ENCODE results near the gene N4BP2L2. TPM values are rescaled to one million over a fixed set of nuclear protein-coding genes. Genes with fewer than 3 reads are reported as not detected.

N4BP2L2 gene
- total RNA-seq, 1 experiment from 2014 or later = 61.4 TPM

DNA sequence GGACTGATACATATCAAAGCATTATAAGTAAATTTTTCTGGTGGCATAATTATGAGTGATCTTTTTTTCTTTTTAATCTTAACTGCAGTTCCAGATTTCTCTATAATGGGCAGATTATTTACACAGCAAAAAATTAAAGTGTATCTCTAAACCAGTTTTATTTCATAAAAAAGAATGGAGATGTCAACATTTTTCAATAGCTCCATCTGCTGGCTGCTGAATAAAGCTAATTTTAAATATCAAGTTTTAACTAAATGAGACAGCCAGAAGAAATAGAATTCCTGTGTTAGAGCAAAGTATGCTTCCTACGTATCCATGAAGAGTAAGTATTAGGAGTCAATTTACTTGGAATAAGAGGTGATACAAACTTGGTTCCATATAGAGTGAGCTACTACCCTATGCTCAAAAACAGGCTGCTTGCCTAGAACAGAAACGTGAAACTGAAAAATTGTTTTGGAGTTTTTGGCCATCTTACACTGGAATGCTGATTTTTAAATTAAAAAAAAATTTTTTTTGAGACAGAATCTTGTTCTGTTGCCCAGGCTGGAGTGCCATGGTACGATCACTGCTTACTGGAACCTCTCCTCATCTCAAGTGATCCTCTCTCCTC is 42.7 kb upstream of the N4BP2L2 start:
- Histone ChIP-seq H3K4ac (ENCODE audit: low read depth, low read length) (no peak overlapping the region), H2BK5ac (ENCODE audit: insufficient read length, low read length) (no peak overlapping the region), H2AFZ (ENCODE audit: low read length) (no peak overlapping the region), H3K14ac (ENCODE audit: insufficient read depth, low read length) (no peak overlapping the region), H4K91ac (ENCODE audit: insufficient read length, low read depth, low read length) (no peak overlapping the region), H2BK15ac (ENCODE audit: low read depth, low read length) (no peak overlapping the region), H4K20me1 (ENCODE audit: control insufficient read depth, insufficient read depth, insufficient read length) (no peaks in the 10 kb centered on the region), H4K8ac (replicated peaks; ENCODE audit: insufficient read length, low read depth, low read length) (no peak overlapping the region), H2BK20ac (ENCODE audit: low read depth, low read length, poor library complexity, severe bottlenecking) (no peak overlapping the region), H2BK120ac (ENCODE audit: low read depth, low read length, poor library complexity, severe bottlenecking) (no peak overlapping the region), H4K5ac (ENCODE audit: insufficient read length, low read depth, low read length) (no peak overlapping the region), H2BK12ac (ENCODE audit: insufficient read length, low read depth, low read length) (no peak overlapping the region), H3K79me2 (ENCODE audit: insufficient read depth, low read length) (no peaks in the 10 kb centered on the region), H3K4me1 (ENCODE audit: insufficient read depth, low read length) (no peaks in the 10 kb centered on the region), H3K4me2 (ENCODE audit: insufficient read depth, insufficient read length, low read length) (no peak overlapping the region), H3K23ac (ENCODE audit: insufficient read length, low read depth, low read length) (no peak overlapping the region), H3K79me1 (ENCODE audit: insufficient read depth, low read depth, low read length, poor library complexity, severe bottlenecking) (no peaks in the 10 kb centered on the region), H2AK5ac (ENCODE audit: insufficient read length, low read length) (no peak overlapping the region), H3K18ac (ENCODE audit: insufficient read length, low read depth, low read length) (no peak overlapping the region), H3K23me2 (ENCODE audit: insufficient read length, low read depth, low read length, poor library complexity, severe bottlenecking) (peaks cover 5% of the 10 kb centered on the region), H3K27ac (ENCODE audit: insufficient read length, low read depth, low read length) (no peak overlapping the region), H3K56ac (ENCODE audit: insufficient read length, low read depth, low read length) (no peak overlapping the region), H3K9ac (ENCODE audit: extremely low read depth, insufficient read length, low read length) (no peak overlapping the region), H3K9me3 (ENCODE audit: control insufficient read depth, low read depth, low read length) (no peaks in the 10 kb centered on the region), H3T11ph (ENCODE audit: low read length) (no peak overlapping the region), H3K27me3 (ENCODE audit: insufficient read depth, low read length) (no peaks in the 10 kb centered on the region)
- Mint-ChIP-seq H3K4me1 (peaks cover 10% of the 10 kb centered on the region in 2 experiments), H3K27me3 (ENCODE audit: low read depth) (peaks cover 11% of the 10 kb centered on the region), H3K27ac (no peak overlapping the region), H3K36me3 (ENCODE audit: insufficient read depth in 1 of 3, low read depth in 3 of 3) (peaks cover 5 to 10% (median 8%) of the 10 kb centered on the region in 3 experiments; a peak in 6 of 7 replicates), H3K9me3 (peaks cover 21 to 24% of the 10 kb centered on the region in 2 experiments), H3K4me3 (no peak overlapping the region)
- no CpG with 5 or more reads among the region's 3 CpGs for WGBS (ENCODE audit: extremely low coverage, insufficient read length, low lambda C conversion rate)
- peak; percentile 65 for TF ChIP-seq CTCF (conservative IDR thresholded peaks at IDR 0.05)
- no peak for DNase-seq
